ENCODE measurements around the gene DDX59. TPM values are rescaled to one million over a fixed set of nuclear protein-coding genes. Genes with fewer than 3 reads are reported as not detected.

DDX59 gene
- 30.6 TPM for total RNA-seq

DNA sequence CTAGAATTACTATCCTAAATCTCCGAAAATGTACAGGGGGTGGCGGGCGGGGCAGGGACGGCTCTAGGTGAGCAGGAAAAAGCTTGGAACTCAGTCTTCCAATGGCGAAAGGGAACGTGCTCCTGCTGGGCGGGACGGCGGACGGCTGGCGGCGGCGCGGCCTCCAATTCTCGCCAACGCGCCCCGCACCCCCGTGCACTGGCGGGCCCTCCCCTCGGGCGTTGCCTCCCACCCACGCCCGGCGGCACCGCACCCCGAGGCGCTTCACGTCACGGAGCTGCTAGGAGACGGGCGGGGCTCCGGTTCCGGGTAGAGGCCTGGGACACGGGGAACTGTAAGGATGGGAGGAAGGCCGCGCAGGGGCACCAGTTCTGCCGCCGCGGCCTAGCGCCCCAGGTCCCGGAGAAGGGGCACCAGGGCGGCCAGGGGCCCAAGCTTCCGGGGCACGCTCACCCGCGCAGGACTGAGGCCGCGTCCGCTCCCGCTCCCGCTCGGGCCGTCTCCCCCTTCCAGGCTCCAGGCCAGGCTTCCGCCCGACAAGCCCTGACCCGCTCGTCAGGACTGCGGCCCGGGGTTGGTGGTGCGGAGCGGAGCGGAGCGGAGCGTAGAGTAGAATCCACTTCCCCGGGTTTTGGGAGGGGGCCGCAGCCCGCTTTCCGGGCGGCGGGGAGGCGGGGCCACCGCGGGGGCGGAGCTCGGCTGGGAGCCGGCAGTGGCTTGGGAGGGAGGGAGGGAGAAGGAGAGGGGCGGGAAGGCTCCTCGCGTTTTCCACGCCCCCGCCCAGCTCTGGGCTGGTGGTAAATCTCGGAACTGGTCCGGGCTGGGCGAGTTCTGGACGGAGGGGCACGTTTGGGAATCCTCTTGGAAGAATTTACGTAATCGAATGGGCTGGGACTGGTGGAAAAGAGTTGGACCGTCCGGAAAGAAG, at the start of gene DDX59:
Gene DDX59 (minus strand): TSS at position 594 of the 928 bp plus-strand sequence. CDS start 3,167 bp downstream, outside the sequence.
- peak; percentile 97 for DNase-seq (ENCODE audit: low spot score)

DNA sequence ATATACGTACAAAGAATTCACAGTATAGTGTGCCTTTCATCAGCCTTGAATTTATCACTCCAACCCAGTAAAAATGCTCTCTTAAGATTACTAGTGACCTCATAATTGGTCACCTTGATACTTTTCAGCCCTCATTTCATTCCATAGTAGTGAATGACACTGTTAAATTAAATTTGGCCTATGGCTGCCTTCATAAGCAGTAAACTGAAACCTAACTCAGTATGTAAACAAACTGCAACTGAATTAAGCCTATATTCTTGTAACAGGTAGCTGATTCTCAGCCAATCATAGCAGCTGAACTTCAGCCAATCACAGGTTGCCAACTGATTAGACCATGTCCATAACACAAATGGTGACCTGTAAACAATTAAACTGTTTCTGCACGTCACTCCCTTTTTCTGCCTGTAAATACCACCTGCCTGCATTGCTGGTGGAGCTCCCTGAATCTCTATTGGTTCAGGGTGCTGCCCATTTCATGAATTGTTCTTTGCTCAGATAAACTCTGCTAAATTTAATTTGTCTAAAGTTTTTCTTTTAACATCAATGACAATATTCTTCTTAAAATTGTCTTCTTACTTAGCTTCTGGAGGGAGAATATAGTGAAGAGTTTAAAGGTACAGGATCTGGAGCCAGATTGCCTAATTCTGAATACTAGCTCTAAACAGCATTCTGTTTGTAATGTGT, 44.9 kb upstream of the DDX59 start:
- DNase-seq (ENCODE audit: low spot score), result no peak

DNA sequence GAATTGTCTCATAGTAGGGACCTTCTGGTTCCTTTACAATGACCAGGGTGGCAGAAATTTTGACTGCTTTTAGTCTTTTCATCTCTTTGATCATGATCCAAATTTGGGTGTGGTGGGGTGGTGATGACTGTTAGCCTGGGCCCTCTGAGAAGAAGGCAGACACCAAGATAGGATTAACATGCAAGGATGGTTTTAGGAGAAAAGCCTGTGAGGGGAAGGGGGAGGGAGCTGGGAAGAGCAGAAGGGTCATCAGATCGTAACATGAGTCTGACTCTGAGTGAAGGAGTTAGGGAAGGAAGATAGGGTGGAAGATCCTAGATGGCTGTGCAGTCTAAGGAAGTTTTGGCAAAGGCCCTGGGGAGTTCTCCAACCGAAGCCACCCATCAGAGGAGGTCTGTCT, 40.5 kb upstream of the DDX59 start:
- DNase-seq (ENCODE audit: low spot score), result no peak

DNA sequence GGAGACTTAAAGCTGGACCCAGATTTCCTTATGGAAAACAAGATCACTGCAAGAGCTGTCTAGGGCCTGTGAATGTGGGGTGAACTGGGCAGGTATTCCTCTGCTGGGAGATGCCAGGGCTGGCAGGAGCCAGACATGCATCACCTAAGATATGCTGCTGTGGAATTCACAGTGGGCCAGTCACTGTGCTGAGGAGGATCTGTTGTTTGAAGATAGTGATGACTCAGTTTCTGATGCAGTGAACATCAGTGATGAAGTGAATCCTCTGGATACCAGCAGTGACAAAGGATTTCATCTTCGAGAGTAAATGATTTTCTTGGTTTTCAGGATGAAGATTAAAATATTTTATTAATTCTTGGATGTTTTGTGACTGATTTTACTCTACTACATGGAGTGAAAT, 39.1 kb upstream of the DDX59 start:
- DNase-seq (ENCODE audit: low spot score), result no peak

DNA sequence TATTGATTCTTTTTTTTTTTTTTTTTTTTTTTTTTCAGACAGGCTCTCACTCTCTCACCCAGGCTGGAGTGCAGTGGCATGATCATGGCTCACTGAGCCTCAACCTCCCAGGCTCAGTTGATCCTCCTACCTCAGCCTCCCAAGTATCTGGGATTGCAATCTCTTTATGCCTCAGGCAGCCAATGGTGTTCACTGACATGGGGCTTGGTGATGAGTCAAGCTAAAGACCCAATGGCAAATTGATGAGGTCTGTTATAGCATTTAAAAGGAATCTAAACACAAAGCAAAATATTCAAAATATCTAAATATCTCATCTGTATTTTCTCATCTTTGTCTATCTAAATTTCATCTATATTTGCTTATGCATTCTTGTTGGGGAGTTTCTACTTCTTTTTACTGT, 38.5 kb upstream of the DDX59 start:
- DNase-seq (ENCODE audit: low spot score), result no peak

DNA sequence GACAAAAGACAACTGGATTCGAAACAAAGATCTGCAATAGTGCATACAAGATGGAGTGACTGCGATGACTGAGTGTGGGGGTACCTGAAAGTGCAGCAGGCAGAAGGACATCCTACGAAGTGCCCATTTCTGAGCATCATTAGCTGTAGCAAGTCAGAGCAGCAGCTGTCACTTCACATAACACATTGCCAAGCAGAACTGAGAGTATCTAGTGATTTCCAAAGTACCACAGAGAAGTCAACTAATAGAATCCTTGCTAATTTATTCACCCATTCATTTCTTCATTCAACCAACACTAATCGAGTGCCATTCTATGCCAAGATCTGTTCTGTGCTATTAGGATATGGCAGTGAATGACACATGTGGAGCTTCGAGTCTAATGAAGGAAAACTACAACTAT, 37.4 kb upstream of the DDX59 start:
- DNase-seq (ENCODE audit: low spot score), result no peak

DNA sequence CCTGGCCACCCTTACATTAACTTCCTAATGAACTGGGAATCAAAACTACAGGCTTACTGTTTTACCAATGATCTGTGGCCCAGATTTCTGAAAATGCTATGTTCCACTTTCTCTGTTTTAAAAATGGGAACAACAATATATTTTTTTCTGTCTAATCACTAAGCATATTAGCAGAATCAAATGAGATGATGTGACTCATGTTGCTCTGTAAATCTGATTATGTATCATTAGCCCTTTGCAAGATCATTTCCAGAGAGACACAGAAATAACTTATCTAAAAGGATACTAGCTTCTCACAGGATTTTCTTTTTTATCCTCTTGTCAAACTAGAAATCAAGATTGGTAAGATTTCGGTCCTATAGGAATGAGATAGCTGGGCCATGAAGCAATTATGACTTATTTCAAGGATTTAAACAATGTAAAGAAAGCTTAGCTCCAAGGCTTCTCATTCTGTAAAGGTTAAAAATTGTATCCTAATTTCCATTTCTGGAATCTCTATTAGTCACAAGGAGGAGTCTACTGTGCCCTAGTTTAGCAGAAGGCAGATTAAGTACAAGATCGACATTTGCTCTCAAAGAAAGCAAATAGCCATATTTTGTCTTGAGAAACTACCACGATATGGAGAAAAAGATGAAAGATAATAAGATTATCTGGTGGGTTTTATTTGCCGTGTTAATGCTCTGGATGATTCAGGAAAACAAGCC, 36.6 kb upstream of the DDX59 start:
- no peak for DNase-seq (ENCODE audit: low spot score)

DNA sequence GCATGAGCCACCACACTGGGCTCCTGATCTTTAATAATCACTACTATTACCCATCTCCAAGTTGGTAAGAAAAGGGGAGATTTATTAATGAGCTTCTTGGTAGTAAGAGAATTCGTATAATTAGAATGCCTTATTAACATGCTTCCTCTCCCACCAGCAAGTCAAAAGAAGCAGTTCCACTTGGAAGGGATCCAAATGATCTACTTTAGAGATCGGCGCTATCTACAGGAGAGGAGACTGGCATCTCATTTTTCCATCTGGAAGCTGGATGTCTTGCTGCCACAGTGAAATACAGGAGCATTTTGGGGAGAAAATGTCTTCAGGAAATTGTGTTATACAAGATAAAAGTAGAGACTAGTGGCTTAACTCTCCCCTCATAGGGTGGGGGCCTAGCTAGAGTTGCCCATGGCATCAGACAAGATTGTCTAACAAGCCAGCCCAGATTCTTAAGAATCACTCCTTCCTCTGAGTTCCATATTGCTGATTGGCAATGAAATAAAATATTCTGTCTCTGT, 35.3 kb upstream of the DDX59 start:
- no peak for DNase-seq (ENCODE audit: low spot score)

DNA sequence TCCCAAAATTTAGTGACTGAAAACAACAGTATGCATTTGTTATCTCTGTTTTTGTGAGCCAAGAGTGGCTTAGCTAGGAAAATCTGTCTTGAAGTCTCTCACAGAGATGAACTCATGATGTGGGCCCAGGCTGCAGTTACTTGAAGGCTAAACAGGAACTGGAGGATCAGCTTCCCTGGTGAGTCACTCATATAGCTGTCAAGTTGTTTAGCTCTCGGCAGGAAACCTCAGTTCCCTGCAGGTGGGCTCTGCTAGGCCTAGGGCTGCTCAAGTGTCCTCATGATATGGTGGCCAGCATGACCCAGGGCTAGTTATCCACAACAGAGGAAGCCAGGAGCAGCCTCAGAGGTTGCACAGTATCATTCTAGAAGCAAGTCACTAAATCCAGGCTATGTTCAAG, 30.2 kb upstream of the DDX59 start:
- no peak for DNase-seq (ENCODE audit: low spot score)

DNA sequence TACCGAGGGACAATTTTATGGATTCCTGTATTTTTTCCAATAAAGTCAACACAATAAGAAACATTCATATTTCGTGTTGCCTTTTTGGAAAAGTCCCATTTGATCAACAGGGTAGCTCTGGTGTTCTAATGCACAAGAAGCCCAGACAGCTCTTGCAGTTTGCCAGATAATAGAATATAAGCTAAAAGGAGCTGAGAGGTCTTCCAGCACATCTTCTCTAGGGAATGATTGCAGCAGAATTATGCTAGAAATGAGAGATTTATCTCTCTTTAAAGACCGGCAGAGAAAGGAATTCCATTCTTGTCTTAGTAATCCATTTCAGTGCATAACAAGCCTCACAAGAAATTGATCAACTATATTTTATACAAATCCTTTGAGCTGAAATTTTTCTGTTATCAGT, 25.0 kb upstream of the DDX59 start:
- DNase-seq (ENCODE audit: low spot score), result no peak

DNA sequence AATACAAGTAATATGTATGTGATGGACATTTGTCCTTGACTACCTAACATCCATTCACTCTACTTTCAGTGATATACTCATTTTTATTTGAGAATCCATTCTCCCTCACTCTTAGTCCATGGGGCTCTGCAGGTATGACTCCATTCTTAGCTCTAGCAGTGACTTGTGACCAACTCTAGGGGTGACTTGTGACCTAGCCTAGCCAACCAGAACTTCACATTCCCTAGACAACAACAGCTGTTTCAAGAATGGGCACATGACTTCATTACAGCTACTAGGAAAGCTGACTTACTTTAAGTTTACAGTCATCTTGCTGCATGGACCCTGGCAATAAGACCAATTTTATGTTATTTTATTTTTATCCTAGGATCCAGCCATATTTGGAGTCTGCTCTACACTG, 23.6 kb upstream of the DDX59 start:
- DNase-seq (ENCODE audit: low spot score), result no peak

DNA sequence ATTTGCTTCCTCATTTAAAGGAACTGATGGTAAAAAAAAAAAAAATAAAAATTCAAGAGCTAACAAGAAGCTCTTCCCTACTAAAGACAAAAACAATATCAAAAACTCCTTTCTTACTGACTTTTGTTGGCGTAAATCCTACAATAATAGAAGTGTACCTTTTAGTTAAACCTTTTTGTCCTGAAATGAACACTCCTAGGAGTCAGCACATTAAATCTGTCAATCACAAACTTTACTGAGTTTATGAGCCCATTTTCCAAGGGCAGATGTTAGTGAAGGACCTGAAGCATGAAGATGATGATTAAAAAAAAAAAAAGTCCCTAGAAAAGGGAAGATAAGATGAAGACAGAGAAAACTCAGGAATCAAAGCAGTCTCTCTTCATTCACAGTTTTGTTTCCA, 22.6 kb upstream of the DDX59 start:
- no peak for DNase-seq (ENCODE audit: low spot score)

DNA sequence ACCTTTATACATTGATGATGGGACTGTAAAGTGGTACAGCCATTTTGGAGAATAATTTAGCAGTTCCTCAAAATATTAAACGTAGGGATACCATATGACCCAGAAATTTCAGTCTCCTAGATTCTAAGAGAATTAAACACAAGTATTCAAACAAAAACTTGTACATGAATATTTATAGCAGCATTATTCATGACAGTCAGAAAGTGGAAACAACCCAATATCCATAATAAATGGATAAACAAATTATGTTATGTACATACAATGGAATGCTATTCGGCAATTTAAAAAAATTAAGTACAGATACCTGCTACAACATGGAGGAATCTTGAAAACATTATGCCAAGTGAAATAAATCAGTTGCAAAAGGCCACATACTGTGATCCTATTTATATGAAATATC, 16.9 kb upstream of the DDX59 start:
- DNase-seq (ENCODE audit: low spot score), result no peak

DNA sequence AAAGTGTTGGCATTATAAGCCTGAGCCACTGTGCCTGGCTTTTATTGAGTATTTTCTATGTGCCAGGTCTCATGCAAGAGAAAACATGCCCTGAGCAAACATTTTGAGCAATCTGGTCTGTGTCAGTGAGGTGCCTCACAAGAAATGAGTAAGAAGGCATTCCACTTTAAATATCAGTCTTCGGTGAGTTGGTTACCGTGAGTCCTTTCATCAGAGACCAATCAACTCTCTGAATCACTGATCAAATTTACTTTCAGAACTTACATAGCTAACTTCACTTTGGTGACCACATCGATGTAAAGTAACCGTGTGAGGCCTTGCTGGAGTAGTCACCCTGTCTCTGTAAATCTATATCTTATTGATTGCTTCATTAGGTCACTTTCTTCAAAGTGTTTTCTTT, 14.3 kb upstream of the DDX59 start:
- DNase-seq (ENCODE audit: low spot score), result no peak

DNA sequence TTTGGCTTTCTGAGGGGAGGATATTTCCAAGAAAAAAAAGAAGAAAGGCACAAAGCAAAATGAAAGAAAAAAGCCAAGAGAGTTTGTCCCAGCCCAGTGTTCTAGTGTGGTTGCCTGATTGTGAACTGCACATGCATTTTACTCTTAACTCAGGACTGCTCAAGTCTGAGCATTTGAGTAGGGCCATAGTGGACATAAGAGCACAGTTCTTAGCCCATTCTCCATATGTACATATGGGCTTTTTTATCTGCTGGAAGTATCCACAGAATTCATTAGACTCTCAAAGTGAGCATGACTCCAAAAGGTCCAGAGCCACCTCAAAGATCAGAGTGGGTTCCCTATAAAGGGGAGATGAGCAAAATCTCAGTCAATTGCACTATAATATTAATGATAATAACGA, 13.6 kb upstream of the DDX59 start:
- no peak for DNase-seq (ENCODE audit: low spot score)

DNA sequence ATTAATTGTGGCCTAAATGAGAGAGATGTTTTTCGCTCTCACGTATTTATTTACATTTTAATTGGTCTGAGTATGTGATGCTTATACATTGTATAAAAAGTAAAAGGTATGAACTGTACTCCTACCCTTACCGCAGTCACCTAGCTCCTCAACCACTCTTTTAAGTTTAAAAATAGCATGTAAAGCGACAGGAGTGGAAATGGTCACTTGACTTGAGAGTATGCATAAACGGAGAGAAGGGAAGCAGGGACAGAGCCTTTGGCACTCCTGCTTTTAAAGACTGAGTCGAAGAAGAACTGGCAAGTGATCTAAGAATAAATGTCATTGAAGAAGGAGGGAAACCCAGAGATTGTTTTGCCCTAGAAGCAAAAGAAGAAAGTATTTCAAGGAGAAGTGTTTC, 11.5 kb upstream of the DDX59 start:
- no peak for DNase-seq (ENCODE audit: low spot score)

DNA sequence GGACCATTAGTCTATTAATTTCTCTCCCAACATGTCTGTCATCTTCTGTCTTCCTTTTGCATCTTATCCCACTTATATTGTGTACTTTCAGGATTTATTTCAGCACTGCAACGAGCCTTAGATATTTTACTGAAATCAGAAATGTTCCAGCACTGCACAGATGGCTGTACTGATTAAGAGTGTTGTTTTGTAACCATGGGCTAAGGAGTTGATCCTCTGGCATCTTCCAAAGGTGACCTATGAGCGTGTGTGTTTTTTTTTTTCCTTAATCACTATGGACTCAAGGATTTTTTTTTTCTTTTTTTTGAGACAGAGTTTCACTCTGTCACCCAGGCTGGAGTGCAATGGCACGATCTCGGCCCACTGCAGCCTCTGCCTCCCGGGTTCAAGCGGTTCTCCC, 7.1 kb upstream of the DDX59 start:
- DNase-seq (ENCODE audit: low spot score), result no peak

DNA sequence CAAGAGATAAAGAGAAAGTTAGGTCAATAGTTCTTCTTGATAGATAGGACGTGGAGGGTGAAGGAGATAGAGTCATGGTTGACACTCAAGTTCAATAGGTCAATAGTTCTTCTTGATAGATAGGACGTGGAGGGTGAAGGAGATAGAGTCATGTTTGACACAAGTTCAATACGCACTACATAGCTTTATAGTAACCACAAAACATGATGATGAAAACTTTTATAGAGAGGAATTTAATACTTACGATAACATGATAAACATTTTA, 5.8 kb upstream of the DDX59 start:
- DNase-seq (ENCODE audit: low spot score), result no peak

DNA sequence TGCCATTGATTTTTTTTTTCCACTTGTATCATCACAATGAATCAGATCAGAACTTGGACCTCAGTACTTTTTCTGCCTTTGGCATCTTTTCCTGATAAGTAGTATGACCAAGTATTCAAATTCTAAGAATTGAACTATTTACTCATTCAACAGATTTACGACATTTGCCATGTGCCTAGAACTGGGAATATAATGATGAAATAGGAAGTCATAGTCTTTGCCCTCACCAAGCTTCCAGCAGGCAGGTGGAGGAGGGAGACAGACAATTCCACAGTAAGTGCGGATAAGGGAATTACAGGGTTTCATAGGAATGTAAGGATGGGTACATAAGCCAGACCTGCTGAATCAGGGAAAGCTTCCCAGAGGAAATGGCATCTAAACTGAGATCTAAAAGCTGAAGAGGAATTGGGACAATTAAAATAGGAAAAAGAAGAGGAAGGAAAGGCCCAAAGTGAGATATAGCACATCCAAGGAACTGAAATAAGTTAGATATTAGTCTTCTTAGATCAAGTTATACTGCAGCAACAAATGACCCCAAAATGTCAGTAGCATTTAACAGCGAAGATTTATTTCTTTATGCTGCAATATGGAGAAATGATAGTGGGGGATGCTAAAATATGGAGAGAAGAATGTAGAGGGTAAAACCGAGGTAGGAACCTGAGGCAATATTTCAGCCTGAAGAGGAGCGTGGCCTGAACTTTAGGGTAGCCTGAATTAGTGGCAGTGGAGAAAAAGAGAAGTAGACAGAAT, 5.3 kb upstream of the DDX59 start:
- DNase-seq (ENCODE audit: low spot score), result no peak

DNA sequence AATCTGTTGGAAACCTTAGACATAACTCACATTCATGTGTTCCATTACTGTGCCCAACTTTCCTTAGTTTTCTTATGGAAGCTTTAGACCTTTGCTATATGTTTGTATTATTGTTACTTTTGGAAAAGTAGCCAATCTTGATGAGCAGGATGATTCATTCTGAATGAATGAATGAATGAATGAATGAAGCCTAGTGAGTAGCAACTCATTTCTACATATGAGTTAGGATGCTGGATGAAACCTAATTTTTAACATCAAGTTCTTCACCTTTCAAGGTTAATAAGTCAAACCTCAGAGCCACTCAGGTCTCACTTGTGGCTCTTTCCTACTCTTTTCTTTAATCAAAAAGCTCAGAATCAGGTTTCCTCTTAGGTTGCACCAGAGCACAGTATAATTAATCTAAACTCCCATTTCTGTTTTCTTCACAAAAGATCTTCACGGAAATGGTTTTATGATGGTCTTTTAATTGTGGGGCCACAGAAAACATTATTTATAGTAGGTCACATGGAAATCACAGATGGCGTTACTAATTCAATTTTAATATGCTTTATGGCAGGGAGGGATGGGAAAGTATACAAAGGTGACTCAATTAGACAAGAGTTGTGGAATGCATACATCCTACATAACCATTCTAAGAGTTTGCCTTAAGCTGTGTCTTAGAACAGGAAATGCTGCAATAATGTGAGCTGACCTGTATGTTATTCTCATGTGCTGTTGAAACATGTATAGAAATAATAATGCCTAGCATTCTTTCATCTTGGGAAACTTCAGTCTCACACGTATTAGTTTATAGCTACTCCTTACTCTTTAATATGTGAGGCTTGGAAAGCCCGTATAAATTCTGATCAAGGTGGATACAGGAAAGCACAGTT, 4.5 kb upstream of the DDX59 start:
- DNase-seq (ENCODE audit: low spot score), result no peak

DNA sequence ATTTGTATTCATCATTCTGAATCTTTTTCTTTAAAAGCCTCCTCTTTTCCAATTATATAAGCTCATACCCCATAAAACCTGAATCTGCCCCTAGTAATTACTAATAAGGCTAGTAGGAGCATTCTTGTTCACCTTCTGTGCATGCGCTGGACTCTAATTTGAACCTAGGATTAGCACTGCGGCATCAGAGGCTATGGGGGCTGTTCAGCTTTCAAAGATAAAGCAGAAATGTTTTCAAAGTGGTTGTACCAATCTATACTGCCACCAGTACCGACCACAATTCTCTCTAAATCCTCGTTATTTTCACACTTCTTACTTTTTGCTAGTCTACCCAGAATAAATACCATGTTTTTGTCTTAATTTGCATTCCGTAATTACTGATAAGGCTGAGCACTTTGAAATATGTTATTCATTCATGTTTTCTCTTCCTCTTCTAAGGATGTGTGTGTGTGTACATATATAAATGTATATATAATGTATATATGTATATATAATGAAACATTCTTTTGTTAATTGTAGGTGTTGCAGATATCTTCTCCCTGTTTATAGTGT, 1.6 kb upstream of the DDX59 start:
- DNase-seq (ENCODE audit: low spot score), result no peak
